NCI-H1048 (cell line): ENCODE measurements around the gene PTPRN2.
"Not testable (repeated sequence)": the region's sequence is repeated elsewhere in the genome, so short reads cannot be mapped to it uniquely, and the experiment has no call there.

Experiments used
- DNase-seq: peaks from one replicate; lab custom pipeline; 2025; lab: John Stamatoyannopoulos, UW

Gene PTPRN2

GRCh38 chr7:158516524-158516923 lies 71.1 kb downstream of the PTPRN2 start:
- no peak for DNase-seq

GRCh38 chr7:158512869-158513268 lies 74.8 kb downstream of the PTPRN2 start:
- no peak for DNase-seq

DNA sequence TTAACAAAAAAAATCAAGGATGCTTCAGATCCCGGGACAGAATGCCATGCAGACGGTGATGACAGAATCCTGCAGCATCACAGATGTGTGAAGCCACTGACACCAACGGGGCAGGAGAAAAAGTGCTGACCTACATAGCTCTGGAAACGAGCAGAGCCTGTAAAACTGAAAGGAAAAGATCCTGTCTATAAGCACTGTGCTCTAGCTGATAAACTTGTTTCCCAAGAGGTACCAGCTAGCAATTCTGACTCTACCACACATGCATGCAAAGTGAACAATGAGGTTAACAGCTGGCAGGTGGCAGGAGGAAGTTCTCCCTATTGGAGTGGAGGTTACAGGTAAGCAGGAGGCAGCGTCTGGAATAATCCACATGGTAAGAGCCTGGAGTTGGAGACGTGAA lies 75.6 kb downstream of the PTPRN2 start:
- DNase-seq = no peak

GRCh38 chr7:158508802-158509385 lies 78.7 kb downstream of the PTPRN2 start:
- no peak for DNase-seq

DNA sequence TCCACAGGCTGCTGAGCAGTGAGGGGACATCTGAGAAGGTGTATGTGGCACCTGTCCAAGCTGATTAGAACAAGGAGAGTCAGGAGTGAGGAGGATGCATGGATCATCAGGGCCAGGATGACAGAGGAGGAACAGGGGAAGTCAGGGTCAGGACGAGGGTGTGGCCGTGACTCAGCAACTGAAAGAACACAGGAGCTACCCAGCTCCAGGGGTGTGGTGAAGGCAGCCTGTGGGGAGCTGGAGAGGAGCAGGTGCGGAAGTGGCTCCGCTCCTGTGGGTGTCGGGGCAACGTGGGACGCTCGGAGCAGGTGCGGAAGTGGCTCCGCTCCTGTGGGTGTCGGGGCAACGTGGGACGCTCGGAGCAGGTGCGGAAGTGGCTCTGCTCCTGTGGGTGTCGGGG lies 79.3 kb downstream of the PTPRN2 start:
- DNase-seq = not testable (repeated sequence)

DNA sequence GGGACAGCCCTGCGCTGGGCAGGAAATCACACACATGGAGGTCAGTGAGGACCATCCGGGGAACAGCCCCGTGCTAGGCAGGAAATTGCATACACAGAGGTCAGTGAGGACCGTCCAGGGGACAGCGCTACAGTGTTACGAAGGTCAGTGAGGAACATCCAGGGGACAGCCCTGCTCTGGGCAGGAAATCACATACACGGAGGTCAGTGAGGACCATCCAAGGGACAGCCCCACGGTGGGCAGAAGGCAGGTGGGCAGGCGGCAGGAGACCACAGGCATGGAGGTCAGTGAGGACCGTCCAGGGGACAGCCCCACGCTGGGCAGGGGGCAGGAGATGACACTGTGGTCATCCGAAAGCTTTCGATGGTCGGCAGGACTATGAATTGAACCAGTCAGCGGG lies 79.7 kb downstream of the PTPRN2 start:
- no peak for DNase-seq

DNA sequence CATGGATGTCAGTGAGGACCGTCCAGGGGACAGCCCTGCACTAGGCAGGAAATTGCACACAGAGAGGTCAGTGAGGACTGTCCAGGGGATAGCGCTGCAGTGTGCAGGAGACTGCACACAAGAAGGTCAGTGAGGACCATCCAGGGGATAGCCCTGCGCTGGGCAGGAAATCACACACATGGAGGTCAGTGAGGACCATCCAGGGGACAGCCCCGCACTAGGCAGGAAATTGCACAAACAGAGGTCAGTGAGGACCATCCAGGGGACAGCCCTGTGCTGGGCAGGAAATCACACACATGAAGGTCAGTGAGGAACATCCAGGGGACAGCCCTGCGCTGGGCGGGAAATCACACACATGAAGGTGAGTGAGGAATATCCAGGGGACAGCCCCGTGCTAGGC lies 80.4 kb downstream of the PTPRN2 start:
- DNase-seq = not testable (repeated sequence)

- DNase-seq = no peak
Observed at GRCh38 chr7:158506626-158507025, 81.0 kb downstream of the PTPRN2 start.

DNA sequence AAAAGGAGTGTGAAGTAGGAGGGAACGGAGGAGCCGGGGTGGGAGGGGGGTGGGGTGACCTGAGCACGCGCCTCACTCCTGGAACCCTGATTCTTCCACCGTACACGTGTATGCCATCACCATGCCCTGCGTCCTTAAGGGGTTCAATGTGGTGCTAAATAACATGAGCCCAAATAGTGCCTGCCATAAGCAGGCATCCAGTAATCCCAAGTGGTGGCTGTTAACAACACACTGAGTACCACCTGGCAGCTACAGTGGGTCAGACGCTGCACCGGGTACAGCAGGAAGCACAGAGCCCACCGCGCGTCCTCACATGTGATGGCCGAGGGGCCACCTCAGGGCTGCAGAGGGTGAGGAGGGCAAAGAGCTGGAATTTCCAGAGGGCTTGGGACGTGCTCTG lies 81.9 kb downstream of the PTPRN2 start:
- DNase-seq = no peak

- DNase-seq = no peak
Observed at GRCh38 chr7:158502068-158502750, 85.4 kb downstream of the PTPRN2 start.

GRCh38 chr7:158501393-158502067 lies 86.1 kb downstream of the PTPRN2 start:
- DNase-seq = no peak

DNA sequence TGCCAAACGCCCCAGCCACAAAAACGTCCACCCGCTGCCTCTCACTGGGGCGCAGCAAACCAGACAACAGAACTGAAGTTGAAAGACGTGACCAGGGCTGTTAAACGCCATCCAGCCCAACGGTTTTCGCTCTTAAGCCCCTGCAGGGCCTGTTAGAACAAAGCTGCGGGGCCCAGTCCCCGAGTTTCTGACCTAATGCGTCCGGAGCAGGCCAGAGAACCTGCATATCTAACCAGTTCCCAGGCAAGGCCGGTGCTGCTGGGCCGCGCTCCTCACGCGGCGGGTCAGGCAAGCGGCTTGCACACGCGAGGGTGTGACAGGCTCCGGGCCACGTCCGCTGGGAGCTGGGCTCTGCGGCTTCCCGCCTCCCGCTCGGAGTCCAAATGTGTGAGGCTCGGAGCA lies 87.0 kb downstream of the PTPRN2 start:
- DNase-seq = no peak

GRCh38 chr7:158499082-158499455 lies 88.6 kb downstream of the PTPRN2 start:
- no peak for DNase-seq

DNA sequence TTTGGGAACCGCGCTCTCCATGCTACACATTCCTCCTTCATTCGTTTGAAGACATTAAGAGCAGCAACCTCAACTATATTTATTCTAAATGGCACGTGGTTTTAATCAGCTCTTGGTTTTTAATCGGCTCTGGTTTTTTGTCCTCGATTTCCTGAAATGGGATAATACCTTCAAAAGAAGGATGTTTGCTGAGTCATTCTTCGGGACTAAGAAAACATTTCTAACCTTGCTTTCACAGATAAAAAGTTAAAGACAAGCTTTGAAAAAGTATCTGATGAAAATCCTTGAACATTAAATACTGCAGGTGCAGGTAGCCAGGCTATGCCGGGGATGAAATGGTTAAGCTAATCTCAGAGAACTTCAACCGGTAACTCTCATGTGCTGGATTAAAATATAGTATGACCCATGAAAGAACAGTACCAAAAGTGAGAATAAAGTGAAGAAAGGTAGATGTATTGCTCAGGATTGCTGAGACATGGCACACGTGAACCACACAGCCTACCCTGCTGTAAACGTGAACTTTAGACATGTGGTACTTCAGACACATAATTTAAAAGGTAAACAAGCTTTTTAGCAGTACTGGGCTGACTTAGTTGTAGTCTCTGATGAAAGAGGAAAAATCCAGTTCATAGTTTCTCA lies 89.1 kb downstream of the PTPRN2 start:
- DNase-seq = no peak

- no peak for DNase-seq
Observed at GRCh38 chr7:158497627-158498026, 90.0 kb downstream of the PTPRN2 start.

DNA sequence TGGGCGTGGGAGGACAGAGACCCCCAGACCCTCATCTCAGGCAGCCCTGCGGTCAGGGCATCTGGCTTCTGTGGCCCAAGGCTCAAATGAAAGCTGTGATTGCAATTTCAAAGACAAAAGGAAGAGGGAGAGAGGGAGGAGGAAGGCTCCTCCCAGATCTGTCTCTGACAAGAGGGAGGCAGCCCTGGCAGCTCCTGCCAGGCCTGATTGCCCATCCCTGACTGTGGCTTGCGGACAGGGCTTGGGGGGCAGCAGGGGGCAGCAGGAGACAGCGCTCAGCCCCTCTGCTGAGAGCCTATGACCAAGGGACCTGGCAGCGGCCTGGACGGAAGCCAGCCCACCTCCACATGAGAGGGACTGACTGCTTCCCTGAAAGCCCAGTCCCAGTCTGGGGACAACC lies 91.8 kb downstream of the PTPRN2 start:
- no peak for DNase-seq

GRCh38 chr7:158495216-158495615 lies 92.4 kb downstream of the PTPRN2 start:
- DNase-seq = no peak

- no peak for DNase-seq
Observed at GRCh38 chr7:158494643-158495042, 93.0 kb downstream of the PTPRN2 start.

- DNase-seq = no peak
Observed at GRCh38 chr7:158494162-158494586, 93.4 kb downstream of the PTPRN2 start.

DNA sequence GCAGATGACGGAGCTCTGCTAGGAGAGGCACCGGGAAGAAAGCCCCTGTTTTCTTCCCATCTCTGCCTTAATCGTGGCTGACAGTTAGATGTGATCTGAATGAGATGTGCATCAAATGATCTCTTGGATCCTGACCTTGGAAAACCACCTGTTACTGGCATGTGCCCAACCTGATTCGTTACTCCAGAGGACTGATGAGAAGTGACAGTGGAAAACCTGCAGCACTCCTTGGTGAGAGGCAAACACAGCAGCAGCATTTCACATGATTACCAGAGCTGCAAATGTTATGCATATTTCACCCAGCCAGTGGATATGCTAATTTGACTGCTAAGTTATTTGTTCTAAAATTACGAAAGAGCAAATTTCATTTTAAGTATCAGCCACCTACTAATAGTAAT lies 95.3 kb downstream of the PTPRN2 start:
- DNase-seq = no peak

GRCh38 chr7:158491094-158491493 lies 96.5 kb downstream of the PTPRN2 start:
- DNase-seq = no peak

GRCh38 chr7:158490171-158490782 lies 97.3 kb downstream of the PTPRN2 start:
- DNase-seq = no peak
